ENCODE data around the gene OSBPL2. TPM values are rescaled to one million over a fixed set of nuclear protein-coding genes. Genes with fewer than 3 reads are reported as not detected.

The OSBPL2 gene
- total RNA-seq, 2 donors from 2014 or later: 46.7 to 50.3 TPM

DNA sequence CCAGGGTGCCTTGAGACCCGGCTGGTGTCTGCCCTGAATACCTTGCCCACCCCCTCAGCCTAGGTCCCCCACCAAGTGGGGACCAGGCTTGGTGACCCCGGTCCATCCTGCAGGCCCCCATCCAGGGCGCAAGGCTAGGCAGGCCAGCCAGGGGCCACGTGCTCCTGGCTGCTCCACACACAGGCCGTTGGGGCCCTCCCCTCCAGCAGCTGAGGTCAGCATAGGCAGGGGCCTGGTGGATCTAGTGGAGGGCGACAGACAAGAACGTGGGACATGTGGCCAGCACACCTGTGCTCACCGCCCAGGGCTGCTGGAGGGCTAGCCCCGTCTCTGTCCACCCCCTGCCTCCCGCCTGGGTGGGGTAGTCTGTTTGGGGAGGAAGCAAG lies 10.7 kb upstream of the OSBPL2 start:
- Mint-ChIP-seq H3K27me3 (ENCODE audit: insufficient read depth) (peaks cover 36% of the 10 kb centered on the region), H3K36me3 (ENCODE audit: low read depth) (no peaks in the 10 kb centered on the region), H3K9me3 (no peaks in the 10 kb centered on the region), H3K27ac (no peak overlapping the region), H3K4me3 (no peak overlapping the region), H3K4me1 (no peaks in the 10 kb centered on the region)
- no peak for DNase-seq
- Histone ChIP-seq H3K27me3 (ENCODE audit: control insufficient read depth, insufficient read depth, low read length, poor library complexity, severe bottlenecking) (peaks cover 39% of the 10 kb centered on the region), H3K9ac (ENCODE audit: extremely low read depth, low read length, poor library complexity, severe bottlenecking) (no peak overlapping the region), H3K36me3 (ENCODE audit: control insufficient read depth, insufficient read depth, low read length) (no peaks in the 10 kb centered on the region), H3K27ac (ENCODE audit: low read depth, low read length) (no peak overlapping the region), H3K9me3 (ENCODE audit: control insufficient read depth, low read length) (no peaks in the 10 kb centered on the region), H3K4me3 (ENCODE audit: low read length) (no peak overlapping the region), H3K4me1 (ENCODE audit: control insufficient read depth, insufficient read depth, low read length) (no peaks in the 10 kb centered on the region)
- 80 to 89% methylated on average over 1 to 10 of the region's 10 CpGs for WGBS, 2 experiments (ENCODE audit: insufficient coverage in 1 of 2, insufficient read length in 1 of 2)
- TF ChIP-seq, protein P1, sequence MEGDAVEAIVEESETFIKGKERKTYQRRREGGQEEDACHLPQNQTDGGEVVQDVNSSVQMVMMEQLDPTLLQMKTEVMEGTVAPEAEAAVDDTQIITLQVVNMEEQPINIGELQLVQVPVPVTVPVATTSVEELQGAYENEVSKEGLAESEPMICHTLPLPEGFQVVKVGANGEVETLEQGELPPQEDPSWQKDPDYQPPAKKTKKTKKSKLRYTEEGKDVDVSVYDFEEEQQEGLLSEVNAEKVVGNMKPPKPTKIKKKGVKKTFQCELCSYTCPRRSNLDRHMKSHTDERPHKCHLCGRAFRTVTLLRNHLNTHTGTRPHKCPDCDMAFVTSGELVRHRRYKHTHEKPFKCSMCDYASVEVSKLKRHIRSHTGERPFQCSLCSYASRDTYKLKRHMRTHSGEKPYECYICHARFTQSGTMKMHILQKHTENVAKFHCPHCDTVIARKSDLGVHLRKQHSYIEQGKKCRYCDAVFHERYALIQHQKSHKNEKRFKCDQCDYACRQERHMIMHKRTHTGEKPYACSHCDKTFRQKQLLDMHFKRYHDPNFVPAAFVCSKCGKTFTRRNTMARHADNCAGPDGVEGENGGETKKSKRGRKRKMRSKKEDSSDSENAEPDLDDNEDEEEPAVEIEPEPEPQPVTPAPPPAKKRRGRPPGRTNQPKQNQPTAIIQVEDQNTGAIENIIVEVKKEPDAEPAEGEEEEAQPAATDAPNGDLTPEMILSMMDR (conservative IDR thresholded peaks at IDR 0.05): no peak

DNA sequence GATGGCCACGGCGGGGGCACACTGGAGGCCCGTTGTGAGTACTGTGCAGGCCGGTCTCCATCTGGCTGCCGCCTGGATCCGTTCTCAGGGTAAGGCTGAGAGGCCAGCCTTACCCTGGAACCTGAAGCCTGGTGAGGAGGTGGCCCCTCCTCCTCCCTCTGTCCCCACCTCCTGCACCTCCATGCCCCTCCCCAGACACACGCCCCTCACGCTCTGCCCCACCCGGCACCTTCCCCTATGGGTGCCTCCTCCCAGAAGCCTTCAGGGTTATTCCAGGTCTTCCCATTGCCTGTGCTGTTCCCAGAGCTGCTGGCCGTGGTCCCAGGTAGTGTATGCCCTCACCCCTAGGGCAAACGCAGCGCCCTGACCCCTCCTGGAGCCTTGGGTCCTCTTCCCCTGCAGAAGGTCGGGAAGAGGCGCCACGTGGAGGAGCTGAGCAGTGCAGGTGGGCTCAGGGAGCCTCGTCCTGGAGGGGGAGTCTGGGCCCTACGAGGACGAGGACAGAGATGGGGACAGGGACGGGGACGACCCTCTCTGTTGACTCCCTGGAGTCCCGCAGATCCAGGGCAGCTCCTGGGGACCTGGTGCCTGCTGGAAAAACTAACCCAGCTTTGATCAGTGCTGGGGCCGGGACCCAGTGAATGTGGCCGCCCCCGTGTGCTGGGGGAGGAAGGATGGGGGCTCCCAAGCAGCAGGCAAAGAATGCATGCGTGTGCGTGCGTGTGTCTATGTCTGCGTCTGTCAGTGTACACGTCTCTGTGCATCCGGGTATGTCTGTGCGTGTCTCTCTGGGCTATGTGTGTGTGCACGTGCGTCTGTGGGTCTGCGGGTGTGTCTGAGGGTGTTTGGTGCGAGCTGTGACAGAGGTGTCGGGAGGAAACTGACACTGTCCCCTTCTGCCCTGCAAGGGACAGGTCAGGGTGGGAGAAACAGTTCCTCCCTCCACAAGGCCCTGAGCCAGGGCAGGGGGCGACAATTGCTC lies 10.1 kb upstream of the OSBPL2 start:
- DNase-seq: peak; percentile 88
- Mint-ChIP-seq H3K4me3 (no peak overlapping the region), H3K27ac (no peak overlapping the region), H3K27me3 (ENCODE audit: insufficient read depth) (peaks cover 29% of the 10 kb centered on the region), H3K4me1 (no peaks in the 10 kb centered on the region), H3K36me3 (ENCODE audit: low read depth) (no peaks in the 10 kb centered on the region), H3K9me3 (no peaks in the 10 kb centered on the region)
- Histone ChIP-seq H3K4me1 (ENCODE audit: control insufficient read depth, insufficient read depth, low read length) (no peaks in the 10 kb centered on the region), H3K27ac (ENCODE audit: low read depth, low read length) (no peak overlapping the region), H3K9me3 (ENCODE audit: control insufficient read depth, low read length) (no peaks in the 10 kb centered on the region), H3K27me3 (ENCODE audit: control insufficient read depth, insufficient read depth, low read length, poor library complexity, severe bottlenecking) (peaks cover 33% of the 10 kb centered on the region), H3K36me3 (ENCODE audit: control insufficient read depth, insufficient read depth, low read length) (no peaks in the 10 kb centered on the region), H3K4me3 (ENCODE audit: low read length) (no peak overlapping the region), H3K9ac (ENCODE audit: extremely low read depth, low read length, poor library complexity, severe bottlenecking) (no peak overlapping the region)
- 79 to 80% methylated on average over 26 to 37 of the region's 37 CpGs for WGBS, 2 experiments (ENCODE audit: insufficient coverage in 1 of 2, insufficient read length in 1 of 2)
- TF ChIP-seq, protein P1 (conservative IDR thresholded peaks at IDR 0.05): no peak

DNA sequence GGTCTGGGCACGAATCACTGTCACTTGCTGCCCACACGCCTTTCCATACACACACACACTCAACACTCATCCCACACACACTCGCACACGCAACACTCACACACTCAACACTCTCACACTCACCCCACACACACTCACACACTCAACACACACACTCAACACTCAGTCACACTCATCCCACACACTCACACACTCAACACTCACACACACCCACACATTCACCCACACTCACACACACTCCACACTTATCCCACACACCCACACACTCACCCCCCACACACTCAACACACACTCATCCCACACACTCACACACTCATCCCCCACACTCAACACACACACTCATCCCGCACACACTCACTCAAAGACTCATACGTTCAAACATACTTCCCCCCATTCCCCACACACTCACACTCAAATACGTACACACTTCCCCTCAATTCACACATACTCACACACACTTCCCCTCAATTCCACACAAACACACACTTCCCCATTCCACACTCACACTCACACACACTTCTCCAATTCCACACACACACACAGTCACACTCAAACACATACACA lies 9.3 kb upstream of the OSBPL2 start:
- H3K4me3 Mint-ChIP-seq: no peak overlapping the region
- H3K9ac ChIP-seq (ENCODE audit: extremely low read depth, low read length, poor library complexity, severe bottlenecking): no peak overlapping the region
- no peak overlapping the region for H3K27ac Mint-ChIP-seq
- no peaks in the 10 kb centered on the region for H3K4me1 Mint-ChIP-seq
- H3K27ac ChIP-seq (ENCODE audit: low read depth, low read length): no peak overlapping the region
- 91 to 94% methylated on average over 5 to 7 of the region's 7 CpGs for WGBS, 2 experiments (ENCODE audit: insufficient coverage in 1 of 2, insufficient read length in 1 of 2)
- peaks cover 26% of the 10 kb centered on the region for H3K27me3 ChIP-seq (ENCODE audit: control insufficient read depth, insufficient read depth, low read length, poor library complexity, severe bottlenecking)
- H3K36me3 Mint-ChIP-seq (ENCODE audit: low read depth): no peaks in the 10 kb centered on the region
- no peaks in the 10 kb centered on the region for H3K4me1 ChIP-seq (ENCODE audit: control insufficient read depth, insufficient read depth, low read length)
- H3K36me3 ChIP-seq (ENCODE audit: control insufficient read depth, insufficient read depth, low read length): no peaks in the 10 kb centered on the region
- H3K27me3 Mint-ChIP-seq (ENCODE audit: insufficient read depth): peaks cover 25% of the 10 kb centered on the region
- peaks cover 1% of the 10 kb centered on the region for H3K9me3 Mint-ChIP-seq
- TF ChIP-seq, protein P1 (conservative IDR thresholded peaks at IDR 0.05): no peak
- H3K4me3 ChIP-seq (ENCODE audit: low read length): no peak overlapping the region
- no peaks in the 10 kb centered on the region for H3K9me3 ChIP-seq (ENCODE audit: control insufficient read depth, low read length)
- no peak for DNase-seq
